EL (cell line): ENCODE results near the gene ACBD6.
A peak's percentile ranks its signal among the peaks of the same experiment; 100 is the strongest.

ENCODE experiments used
- DNase-seq: peaks from one replicate; pipeline ENCODE4 v3.0.0-alpha.2; 2016

ACBD6 gene

GRCh38 chr1:180267761-180268555 is 234.4 kb downstream of the ACBD6 start:
- no peak for DNase-seq

GRCh38 chr1:180267211-180267561 is 235.2 kb downstream of the ACBD6 start:
- no peak for DNase-seq

GRCh38 chr1:180266275-180267210 is 235.8 kb downstream of the ACBD6 start:
- DNase-seq = no peak

- no peak for DNase-seq
Observed at GRCh38 chr1:180265871-180266270, 236.5 kb downstream of the ACBD6 start.

- no peak for DNase-seq
Observed at GRCh38 chr1:180265201-180265600, 237.2 kb downstream of the ACBD6 start.

- DNase-seq = no peak
Observed at GRCh38 chr1:180264595-180264994, 237.8 kb downstream of the ACBD6 start.

GRCh38 chr1:180262628-180263488 is 239.5 kb downstream of the ACBD6 start:
- peak; percentile 39 for DNase-seq

- no peak for DNase-seq
Observed at GRCh38 chr1:180261524-180262155, 240.7 kb downstream of the ACBD6 start.

GRCh38 chr1:180261030-180261429 is 241.3 kb downstream of the ACBD6 start:
- no peak for DNase-seq

GRCh38 chr1:180260541-180260940 is 241.8 kb downstream of the ACBD6 start:
- no peak for DNase-seq

GRCh38 chr1:180259431-180260338 is 242.7 kb downstream of the ACBD6 start:
- DNase-seq = no peak

- DNase-seq = no peak
Observed at GRCh38 chr1:180258935-180259334, 243.4 kb downstream of the ACBD6 start.

- DNase-seq = no peak
Observed at GRCh38 chr1:180258290-180258689, 244.1 kb downstream of the ACBD6 start.

GRCh38 chr1:180257486-180257885 is 244.9 kb downstream of the ACBD6 start:
- DNase-seq = no peak

GRCh38 chr1:180257028-180257386 is 245.4 kb downstream of the ACBD6 start:
- DNase-seq = no peak

GRCh38 chr1:180256341-180257027 is 245.9 kb downstream of the ACBD6 start:
- DNase-seq = no peak

GRCh38 chr1:180255536-180256340 is 246.6 kb downstream of the ACBD6 start:
- DNase-seq = no peak

GRCh38 chr1:180254854-180255253 is 247.5 kb downstream of the ACBD6 start:
- DNase-seq = no peak

- DNase-seq = no peak
Observed at GRCh38 chr1:180254496-180254819, 247.9 kb downstream of the ACBD6 start.
